Loucy (cell line): ENCODE data around the gene MRTFB.

Source experiments
- H2AFZ ChIP-seq: fragments of 200-600 bp; sonication (generic); 2 replicates; pipeline ENCODE4 v1.6.0; 2016; ENCODE audit warnings: antibody characterized with exemption, mild to moderate bottlenecking, low read length, moderate library complexity
- H3F3A ChIP-seq: fragments of 200-600 bp; 2 replicates; pipeline ENCODE4 v1.6.0; 2016; ENCODE audit warnings: antibody characterized with exemption, low read depth, mild to moderate bottlenecking
- H3K27me3 ChIP-seq: fragments of 200-600 bp; sonication (generic); 2 replicates; pipeline ENCODE4 v1.6.1; 2014; ENCODE audit warnings: low read length, mild to moderate bottlenecking; ENCODE audit not compliant: insufficient read depth, poor library complexity, severe bottlenecking
- H3K36me3 ChIP-seq: fragments of 200-600 bp; sonication (generic); 2 replicates; pipeline ENCODE4 v1.6.1; 2016; ENCODE audit warnings: low read length; ENCODE audit not compliant: insufficient read depth
- H3K4me1 ChIP-seq: fragments of 200-600 bp; sonication (generic); 2 replicates; pipeline ENCODE4 v1.5.1; 2014; ENCODE audit warnings: low read length, mild to moderate bottlenecking; ENCODE audit not compliant: insufficient read depth, poor library complexity, severe bottlenecking
- H3K4me2 ChIP-seq: fragments of 200-600 bp; sonication (generic); 2 replicates; pipeline ENCODE4 v1.6.0; 2014; ENCODE audit warnings: antibody characterized with exemption, low read length, low read depth, mild to moderate bottlenecking; ENCODE audit not compliant: poor library complexity, severe bottlenecking
- H3K4me3 ChIP-seq: fragments of 200-600 bp; sonication (generic); 2 replicates; pipeline ENCODE4 v1.5.1; 2014; ENCODE audit warnings: low read length, mild to moderate bottlenecking, mixed read lengths; ENCODE audit not compliant: poor library complexity, severe bottlenecking
- H3K79me2 ChIP-seq: fragments of 200-600 bp; sonication (generic); 2 replicates; pipeline ENCODE4 v1.6.1; 2014; ENCODE audit warnings: low read length; ENCODE audit not compliant: insufficient read depth
- H3K9ac ChIP-seq: fragments of 200-600 bp; sonication (generic); 2 replicates; pipeline ENCODE4 v1.6.0; 2014; ENCODE audit warnings: mild to moderate bottlenecking, low read depth, low read length, moderate library complexity; ENCODE audit not compliant: poor library complexity, severe bottlenecking
- H3K9me2 ChIP-seq: fragments of 200-600 bp; sonication (generic); replicated peaks from 2 replicates; pipeline ENCODE4 v1.6.1; 2016; ENCODE audit warnings: low read depth, low read length, mixed read lengths
- H3K9me3 ChIP-seq: fragments of 200-600 bp; sonication (generic); 2 replicates; pipeline ENCODE4 v1.6.1; 2014; ENCODE audit warnings: mild to moderate bottlenecking, antibody characterized with exemption, low read length, low read depth; ENCODE audit not compliant: insufficient read depth
- H4K20me1 ChIP-seq: fragments of 200-600 bp; sonication (generic); 2 replicates; pipeline ENCODE4 v1.6.0; 2014; ENCODE audit warnings: antibody characterized with exemption, low read length, mild to moderate bottlenecking; ENCODE audit not compliant: insufficient read depth, poor library complexity, severe bottlenecking
- EZH2phosphoT487 ChIP-seq: fragments of 200-600 bp; IDR thresholded peaks from 2 replicates; pipeline ENCODE4 v1.6.1; 2018; ENCODE audit warnings: antibody characterized with exemption, mild to moderate bottlenecking, moderate library complexity, borderline replicate concordance
- TF ChIP-seq, protein P1 (sequence below): fragments of 200-600 bp; sonication (generic); conservative IDR thresholded peaks from 2 replicates; pipeline ENCODE4 v1.5.1; 2014; ENCODE audit warnings: mild to moderate bottlenecking, antibody characterized with exemption, low read length

MRTFB gene

DNA sequence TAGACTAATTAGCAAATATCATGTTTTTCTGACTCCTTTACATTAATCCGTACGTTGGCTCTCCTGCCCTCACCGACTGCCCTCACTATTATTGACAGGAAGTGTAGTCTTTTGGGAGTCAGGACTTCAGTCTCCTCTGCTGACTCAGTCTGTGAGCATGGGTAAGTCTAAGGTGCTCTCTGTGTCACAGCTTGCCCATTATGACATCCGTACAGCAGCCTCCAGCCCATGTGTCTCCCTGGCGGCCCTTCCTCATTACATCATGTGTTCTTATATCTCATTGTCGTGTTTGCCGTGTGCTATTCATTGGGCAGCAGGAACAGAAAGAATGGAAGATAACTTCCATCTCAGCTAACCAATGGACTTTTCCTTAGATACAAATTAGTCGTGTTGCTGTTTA, 77.5 kb downstream of the MRTFB start:
- Histone ChIP-seq H3K9ac (no peak overlapping the region), H2AFZ (no peak overlapping the region)
- TF ChIP-seq EZH2phosphoT487: no peak
- TF ChIP-seq, protein P1, sequence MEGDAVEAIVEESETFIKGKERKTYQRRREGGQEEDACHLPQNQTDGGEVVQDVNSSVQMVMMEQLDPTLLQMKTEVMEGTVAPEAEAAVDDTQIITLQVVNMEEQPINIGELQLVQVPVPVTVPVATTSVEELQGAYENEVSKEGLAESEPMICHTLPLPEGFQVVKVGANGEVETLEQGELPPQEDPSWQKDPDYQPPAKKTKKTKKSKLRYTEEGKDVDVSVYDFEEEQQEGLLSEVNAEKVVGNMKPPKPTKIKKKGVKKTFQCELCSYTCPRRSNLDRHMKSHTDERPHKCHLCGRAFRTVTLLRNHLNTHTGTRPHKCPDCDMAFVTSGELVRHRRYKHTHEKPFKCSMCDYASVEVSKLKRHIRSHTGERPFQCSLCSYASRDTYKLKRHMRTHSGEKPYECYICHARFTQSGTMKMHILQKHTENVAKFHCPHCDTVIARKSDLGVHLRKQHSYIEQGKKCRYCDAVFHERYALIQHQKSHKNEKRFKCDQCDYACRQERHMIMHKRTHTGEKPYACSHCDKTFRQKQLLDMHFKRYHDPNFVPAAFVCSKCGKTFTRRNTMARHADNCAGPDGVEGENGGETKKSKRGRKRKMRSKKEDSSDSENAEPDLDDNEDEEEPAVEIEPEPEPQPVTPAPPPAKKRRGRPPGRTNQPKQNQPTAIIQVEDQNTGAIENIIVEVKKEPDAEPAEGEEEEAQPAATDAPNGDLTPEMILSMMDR: no peak

DNA sequence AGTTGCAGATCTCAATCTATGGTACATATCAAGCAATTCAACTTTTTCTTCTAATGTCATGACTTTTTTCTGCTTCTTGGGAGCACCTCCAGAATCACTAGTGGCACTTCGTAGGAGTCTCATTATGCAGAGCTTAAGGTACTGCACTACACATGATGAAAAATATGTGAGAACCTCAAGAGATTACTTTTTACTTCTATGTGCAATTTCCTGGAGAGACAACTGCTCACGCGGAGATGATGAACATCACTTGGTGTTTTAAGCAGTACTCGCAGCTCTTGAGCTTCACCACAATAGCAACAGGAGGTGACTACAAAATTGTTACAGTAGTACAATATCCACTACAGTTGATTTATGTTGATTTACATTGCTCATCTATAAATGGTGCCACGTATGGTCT, 79.7 kb downstream of the MRTFB start:
- H3K4me1 ChIP-seq: no peaks in the 10 kb centered on the region
- H2AFZ ChIP-seq: no peak overlapping the region
- TF ChIP-seq, protein P1: no peak
- TF ChIP-seq EZH2phosphoT487: no peak
- H3K9me2 ChIP-seq: no peaks in the 10 kb centered on the region
- H4K20me1 ChIP-seq: no peaks in the 10 kb centered on the region
- H3K79me2 ChIP-seq: no peaks in the 10 kb centered on the region
- no peaks in the 10 kb centered on the region for H3K27me3 ChIP-seq
- no peak overlapping the region for H3K4me2 ChIP-seq
- no peaks in the 10 kb centered on the region for H3K9me3 ChIP-seq
- no peaks in the 10 kb centered on the region for H3F3A ChIP-seq
- no peak overlapping the region for H3K4me3 ChIP-seq
- no peak overlapping the region for H3K9ac ChIP-seq
- no peaks in the 10 kb centered on the region for H3K36me3 ChIP-seq

More for the DNA sequence above, 77.5 kb downstream of the MRTFB start:
- no peak overlapping the region for H3K4me3 ChIP-seq
- no peaks in the 10 kb centered on the region for H3K36me3 ChIP-seq
- H3K27me3 ChIP-seq: no peaks in the 10 kb centered on the region
- no peaks in the 10 kb centered on the region for H3K4me1 ChIP-seq
- H3K4me2 ChIP-seq: no peak overlapping the region
- H3K9me3 ChIP-seq: no peaks in the 10 kb centered on the region
- no peaks in the 10 kb centered on the region for H3F3A ChIP-seq
- no peaks in the 10 kb centered on the region for H3K79me2 ChIP-seq
- no peaks in the 10 kb centered on the region for H3K9me2 ChIP-seq
- no peaks in the 10 kb centered on the region for H4K20me1 ChIP-seq

DNA sequence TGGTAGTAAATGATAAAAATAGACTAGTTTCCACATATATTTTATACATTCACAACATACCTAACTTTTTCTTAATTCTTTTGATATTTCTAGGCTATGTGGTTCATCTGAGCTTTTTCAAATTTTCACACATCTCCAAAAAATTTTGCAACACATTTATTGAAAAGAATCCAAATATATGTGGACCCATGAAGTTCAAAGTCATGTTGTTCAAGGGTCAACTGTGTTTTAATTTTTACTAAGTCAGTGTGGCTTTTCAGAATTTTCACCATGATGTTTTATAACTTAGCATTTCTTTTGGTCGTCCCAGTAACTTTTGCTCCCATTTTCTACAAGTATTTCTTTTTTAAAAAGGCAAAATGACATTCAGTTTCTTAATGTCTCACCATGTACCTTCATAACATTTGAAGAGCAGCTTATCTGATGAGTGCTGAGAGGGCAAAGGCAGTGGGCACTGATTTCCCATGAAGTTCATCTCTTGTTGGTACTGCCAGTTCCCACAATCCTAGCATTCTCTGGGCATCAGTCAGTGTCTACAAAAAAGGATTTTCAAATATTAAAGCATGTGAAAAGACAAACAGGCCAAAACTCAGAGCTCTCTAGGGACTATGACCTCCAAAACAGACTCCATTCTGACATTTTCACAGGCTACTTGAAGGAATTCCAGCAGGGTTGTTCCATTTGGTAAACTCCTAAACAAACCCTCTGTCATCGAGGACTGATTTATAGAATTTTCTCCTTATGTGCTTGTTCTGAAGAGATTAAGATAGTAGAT, 80.3 kb downstream of the MRTFB start:
- no peaks in the 10 kb centered on the region for H3K9me2 ChIP-seq
- no peak overlapping the region for H3K4me2 ChIP-seq
- H3F3A ChIP-seq: no peaks in the 10 kb centered on the region
- H3K4me3 ChIP-seq: no peak overlapping the region
- no peaks in the 10 kb centered on the region for H3K27me3 ChIP-seq
- no peaks in the 10 kb centered on the region for H3K79me2 ChIP-seq
- H3K36me3 ChIP-seq: no peaks in the 10 kb centered on the region
- H4K20me1 ChIP-seq: no peaks in the 10 kb centered on the region
- H3K4me1 ChIP-seq: no peaks in the 10 kb centered on the region
- H3K9ac ChIP-seq: no peak overlapping the region
- H3K9me3 ChIP-seq: no peaks in the 10 kb centered on the region
- H2AFZ ChIP-seq: no peak overlapping the region
- TF ChIP-seq EZH2phosphoT487: no peak
- TF ChIP-seq, protein P1: no peak
